Hepatocyte (in vitro differentiated cells): ENCODE results near the gene MFSD11. TPM values are rescaled to one million over a fixed set of nuclear protein-coding genes. Genes with fewer than 3 reads are reported as not detected.

Experiments used
- DNase-seq: peaks from one replicate; pipeline ENCODE4 v3.0.0-alpha.2; 2016; ENCODE audit warnings: low spot score
- H2AFZ ChIP-seq: fragments of 200-600 bp; sonication (generic); 2 replicates; pipeline ENCODE4 v1.6.0; 2016; ENCODE audit warnings: antibody characterized with exemption, mild to moderate bottlenecking
- H3K27ac ChIP-seq: fragments of 200-600 bp; sonication (generic); 2 replicates; pipeline ENCODE4 v1.5.1; 2016; ENCODE audit warnings: mild to moderate bottlenecking
- H3K27me3 ChIP-seq: fragments of 200-600 bp; sonication (generic); 2 replicates; pipeline ENCODE4 v1.6.1; 2016
- H3K36me3 ChIP-seq: fragments of 200-600 bp; sonication (generic); replicated peaks from 2 replicates; pipeline ENCODE4 v1.5.1; 2016; ENCODE audit warnings: low read depth; ENCODE audit not compliant: insufficient read depth
- H3K4me1 ChIP-seq: fragments of 200-600 bp; sonication (generic); 2 replicates; pipeline ENCODE4 v1.5.1; 2016; ENCODE audit warnings: mild to moderate bottlenecking, moderate library complexity; ENCODE audit not compliant: insufficient read depth
- H3K4me2 ChIP-seq: fragments of 200-600 bp; sonication (generic); 2 replicates; pipeline ENCODE4 v1.6.0; 2016
- H3K4me3 ChIP-seq: fragments of 200-600 bp; sonication (generic); 2 replicates; pipeline ENCODE4 v1.5.1; 2016; ENCODE audit warnings: mild to moderate bottlenecking
- H3K79me2 ChIP-seq: fragments of 200-600 bp; sonication (generic); 2 replicates; pipeline ENCODE4 v1.6.0; 2017; ENCODE audit warnings: mild to moderate bottlenecking
- H3K9me2 ChIP-seq: fragments of 200-600 bp; sonication (generic); replicated peaks from 2 replicates; pipeline ENCODE4 v1.6.0; 2017; ENCODE audit warnings: mild to moderate bottlenecking; ENCODE audit not compliant: insufficient read depth
- H3K9me3 ChIP-seq: fragments of 200-600 bp; sonication (generic); 2 replicates; pipeline ENCODE4 v1.5.1; 2016; ENCODE audit warnings: low read depth, mild to moderate bottlenecking
- H4K20me1 ChIP-seq: fragments of 200-600 bp; sonication (generic); 2 replicates; pipeline ENCODE4 v1.6.0; 2016; ENCODE audit warnings: mild to moderate bottlenecking; ENCODE audit not compliant: insufficient read depth, poor library complexity, severe bottlenecking
- EZH2 ChIP-seq: fragments of 200-600 bp; sonication (generic); IDR thresholded peaks from 2 replicates; pipeline ENCODE4 v1.6.1; 2016; ENCODE audit warnings: antibody characterized with exemption, mild to moderate bottlenecking, borderline replicate concordance
- EZH2phosphoT487 ChIP-seq: fragments of 200-600 bp; sonication (generic); IDR thresholded peaks from one replicate; pipeline ENCODE4 v1.6.1; 2018; ENCODE audit warnings: antibody characterized with exemption, mild to moderate bottlenecking, low read depth, moderate library complexity; ENCODE audit not compliant: unreplicated experiment, severe bottlenecking
- WGBS: methylation state at CpG from one replicate; pipeline ENCODE4 v1.1.6; 2016; ENCODE audit warnings: low lambda C conversion rate; ENCODE audit errors: missing lambda C conversion rate; 5-methylcytosine and 5-hydroxymethylcytosine counted together
- polyA plus RNA-seq: library from polyadenylated mRNA; unstranded; fragments of >200 nt; fragmentation: Nextera tagmentation; extraction: Ambion mirVana; gene quantifications from 2 replicates; pipeline ENCODE4 v1.2.1, GENCODE V29; 2016
- total RNA-seq: library from RNA; depleted of rRNA; stranded (reverse); fragments of >200 nt; gene quantifications from 2 replicates; pipeline ENCODE4 v1.2.3, GENCODE V29; 2014
- TF ChIP-seq, protein P1 (sequence below): fragments of 200-600 bp; sonication (generic); IDR thresholded peaks from 2 replicates; pipeline ENCODE4 v1.5.1; 2016; ENCODE audit warnings: antibody characterized with exemption, mild to moderate bottlenecking; ENCODE audit not compliant: poor library complexity

The MFSD11 gene
- total and polyA plus RNA-seq, 2 experiments from 2014 or later = 43.5 to 66.6 TPM

DNA sequence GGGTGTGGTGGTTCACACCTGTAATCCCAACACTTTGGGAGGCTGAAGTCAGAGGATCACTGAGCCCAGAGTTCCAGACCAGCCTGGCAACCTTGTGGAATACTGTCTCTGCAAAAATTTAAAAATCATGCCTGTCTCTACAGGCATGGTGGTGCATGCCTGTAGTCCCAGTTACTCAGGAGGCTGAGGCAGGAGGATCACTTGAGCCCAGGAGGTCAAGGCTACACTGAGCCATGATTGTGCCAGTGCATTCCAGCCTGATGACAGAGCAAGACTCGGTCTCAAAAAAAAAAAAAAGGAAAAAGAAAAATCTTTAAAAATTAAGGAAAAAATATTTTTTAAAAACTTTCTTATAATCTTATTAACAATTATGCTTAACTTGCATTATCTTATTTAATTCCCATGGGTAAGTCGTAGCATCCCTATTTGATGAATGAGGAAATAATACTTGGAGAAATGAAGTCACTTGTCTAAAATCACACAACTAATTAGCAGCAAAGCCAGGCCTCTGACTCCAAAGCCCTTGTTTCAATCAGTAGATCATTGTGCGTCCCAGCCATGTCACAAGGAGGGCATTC is 13.6 kb downstream of the MFSD11 start:
- no peaks in the 10 kb centered on the region for H3K9me3 ChIP-seq
- no peaks in the 10 kb centered on the region for H3K27me3 ChIP-seq
- H3K4me3 ChIP-seq = no peak overlapping the region
- no peaks in the 10 kb centered on the region for H3K79me2 ChIP-seq
- no peaks in the 10 kb centered on the region for H3K9me2 ChIP-seq
- no peak overlapping the region for H2AFZ ChIP-seq
- H4K20me1 ChIP-seq = no peaks in the 10 kb centered on the region
- H3K36me3 ChIP-seq = no peaks in the 10 kb centered on the region
- no peak for DNase-seq
- WGBS = 100% methylated on average over 3 of the region's 3 CpGs
- H3K4me1 ChIP-seq = no peaks in the 10 kb centered on the region
- H3K27ac ChIP-seq = no peak overlapping the region
- H3K4me2 ChIP-seq = no peak overlapping the region
- no peak for TF ChIP-seq EZH2

DNA sequence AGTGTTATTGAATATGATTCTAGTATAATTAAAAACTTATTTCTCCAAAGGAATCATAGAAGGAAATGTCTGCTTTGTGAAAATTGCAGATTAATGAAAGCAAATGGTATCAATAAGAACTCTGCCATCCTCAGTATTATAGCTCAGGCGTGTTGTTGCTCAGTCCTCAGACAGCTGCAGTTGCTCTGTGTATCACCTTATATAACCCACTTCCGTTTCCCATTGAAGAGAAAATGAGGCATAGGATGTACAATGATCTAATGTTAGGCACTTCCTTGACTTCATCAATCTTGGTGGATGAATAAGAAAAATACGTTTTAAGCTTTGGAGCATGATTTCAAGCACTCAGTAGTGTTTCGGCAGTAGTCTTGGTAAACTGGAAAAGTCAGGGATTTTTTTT is 14.1 kb downstream of the MFSD11 start:
- DNase-seq = no peak
- Histone ChIP-seq H3K9me3 (no peaks in the 10 kb centered on the region), H3K36me3 (no peaks in the 10 kb centered on the region), H3K27me3 (no peaks in the 10 kb centered on the region), H2AFZ (no peak overlapping the region), H3K9me2 (no peaks in the 10 kb centered on the region), H3K4me1 (no peaks in the 10 kb centered on the region), H3K4me2 (no peak overlapping the region), H4K20me1 (no peaks in the 10 kb centered on the region), H3K4me3 (no peak overlapping the region), H3K79me2 (no peaks in the 10 kb centered on the region), H3K27ac (no peak overlapping the region)
- WGBS = 97% methylated on average over 4 of the region's 4 CpGs
- TF ChIP-seq, protein P1, sequence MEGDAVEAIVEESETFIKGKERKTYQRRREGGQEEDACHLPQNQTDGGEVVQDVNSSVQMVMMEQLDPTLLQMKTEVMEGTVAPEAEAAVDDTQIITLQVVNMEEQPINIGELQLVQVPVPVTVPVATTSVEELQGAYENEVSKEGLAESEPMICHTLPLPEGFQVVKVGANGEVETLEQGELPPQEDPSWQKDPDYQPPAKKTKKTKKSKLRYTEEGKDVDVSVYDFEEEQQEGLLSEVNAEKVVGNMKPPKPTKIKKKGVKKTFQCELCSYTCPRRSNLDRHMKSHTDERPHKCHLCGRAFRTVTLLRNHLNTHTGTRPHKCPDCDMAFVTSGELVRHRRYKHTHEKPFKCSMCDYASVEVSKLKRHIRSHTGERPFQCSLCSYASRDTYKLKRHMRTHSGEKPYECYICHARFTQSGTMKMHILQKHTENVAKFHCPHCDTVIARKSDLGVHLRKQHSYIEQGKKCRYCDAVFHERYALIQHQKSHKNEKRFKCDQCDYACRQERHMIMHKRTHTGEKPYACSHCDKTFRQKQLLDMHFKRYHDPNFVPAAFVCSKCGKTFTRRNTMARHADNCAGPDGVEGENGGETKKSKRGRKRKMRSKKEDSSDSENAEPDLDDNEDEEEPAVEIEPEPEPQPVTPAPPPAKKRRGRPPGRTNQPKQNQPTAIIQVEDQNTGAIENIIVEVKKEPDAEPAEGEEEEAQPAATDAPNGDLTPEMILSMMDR = no peak
- TF ChIP-seq EZH2phosphoT487 = no peak
- no peak for TF ChIP-seq EZH2

DNA sequence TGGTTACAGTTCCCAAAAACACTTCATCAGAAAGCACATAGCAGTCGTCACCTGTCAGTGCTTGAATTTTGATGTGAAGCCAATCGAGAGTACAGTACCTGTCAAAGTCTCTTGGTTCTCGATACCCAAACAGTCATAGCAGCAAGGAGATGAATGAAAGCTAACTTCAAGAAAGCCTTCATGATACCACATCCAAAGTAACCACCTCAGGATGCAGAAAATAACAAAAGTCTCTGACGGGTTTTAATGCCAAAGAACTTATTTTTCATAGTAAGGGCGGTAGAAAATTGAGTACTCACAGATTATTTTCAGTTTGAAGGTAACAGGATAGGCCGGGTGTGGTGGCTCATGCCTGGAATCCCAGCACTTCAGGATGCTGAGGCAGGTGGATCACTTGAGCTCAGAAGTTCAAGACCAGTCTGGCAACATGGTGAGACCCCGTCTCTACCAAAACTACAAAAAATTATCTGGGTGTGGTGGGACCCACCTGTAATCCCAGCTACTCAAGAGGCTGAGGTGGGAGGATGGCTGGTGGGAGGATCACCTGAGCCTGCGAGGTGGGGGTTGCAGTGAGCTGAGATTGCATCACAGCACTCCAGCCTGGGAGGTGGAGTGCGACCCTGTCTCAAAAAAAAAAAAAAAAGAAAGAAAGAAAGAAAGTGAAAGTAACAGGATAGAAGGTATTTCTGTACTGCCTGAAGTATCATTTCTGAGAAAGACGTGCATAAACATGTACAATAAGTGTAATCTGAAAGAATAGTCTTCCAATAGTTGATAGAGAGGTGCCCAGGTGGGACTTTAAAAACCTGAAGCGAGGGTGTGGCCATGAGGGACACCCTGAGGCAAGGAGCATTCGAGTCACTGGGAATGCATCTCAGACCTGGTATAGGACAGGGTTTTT is 15.4 kb downstream of the MFSD11 start:
- H3K9me3 ChIP-seq = no peaks in the 10 kb centered on the region
- H4K20me1 ChIP-seq = no peaks in the 10 kb centered on the region
- no peak overlapping the region for H2AFZ ChIP-seq
- H3K4me1 ChIP-seq = no peaks in the 10 kb centered on the region
- H3K9me2 ChIP-seq = no peaks in the 10 kb centered on the region
- H3K79me2 ChIP-seq = no peaks in the 10 kb centered on the region
- no peak for TF ChIP-seq EZH2
- TF ChIP-seq, protein P1 = no peak
- TF ChIP-seq EZH2phosphoT487 = no peak
- no peak overlapping the region for H3K4me2 ChIP-seq
- WGBS = 92% methylated on average over 12 of the region's 12 CpGs
- DNase-seq = no peak
- H3K4me3 ChIP-seq = no peak overlapping the region
- no peaks in the 10 kb centered on the region for H3K27me3 ChIP-seq
- H3K36me3 ChIP-seq = peaks cover 3% of the 10 kb centered on the region
- no peak overlapping the region for H3K27ac ChIP-seq

DNA sequence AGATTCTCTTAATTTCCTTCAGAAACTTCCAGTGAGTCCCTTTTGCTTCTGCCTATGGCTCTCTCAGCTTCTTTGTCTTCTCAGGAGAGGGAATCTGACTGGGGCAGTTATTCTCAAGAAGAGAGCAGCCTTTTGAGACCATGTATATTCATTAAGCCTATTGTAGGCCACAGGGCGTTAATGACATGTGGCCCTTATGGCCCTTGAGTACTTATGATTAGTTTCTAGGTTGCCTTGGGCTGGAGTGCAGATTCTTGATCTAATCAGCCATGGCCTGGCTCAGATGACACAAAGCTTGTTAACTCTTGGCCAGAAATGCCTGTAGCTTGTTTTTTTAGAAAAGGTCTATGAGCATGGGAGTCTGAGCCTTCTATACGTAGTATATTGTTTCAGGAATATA is 17.4 kb downstream of the MFSD11 start:
- no peaks in the 10 kb centered on the region for H3K79me2 ChIP-seq
- H3K4me2 ChIP-seq = no peak overlapping the region
- WGBS = 97% methylated on average over 2 of the region's 2 CpGs
- no peak for DNase-seq
- H4K20me1 ChIP-seq = no peaks in the 10 kb centered on the region
- H3K4me1 ChIP-seq = no peaks in the 10 kb centered on the region
- H3K36me3 ChIP-seq = peaks cover 3% of the 10 kb centered on the region
- no peak overlapping the region for H3K27ac ChIP-seq
- H3K27me3 ChIP-seq = no peaks in the 10 kb centered on the region
- H2AFZ ChIP-seq = no peak overlapping the region
- TF ChIP-seq, protein P1 = no peak
- TF ChIP-seq EZH2 (no peak), EZH2phosphoT487 (no peak)
- H3K9me3 ChIP-seq = no peaks in the 10 kb centered on the region
- H3K4me3 ChIP-seq = no peak overlapping the region
- no peaks in the 10 kb centered on the region for H3K9me2 ChIP-seq
